GM12878 (cell line): ENCODE data around the gene KAZN. TPM values are rescaled to one million over a fixed set of nuclear protein-coding genes. Genes with fewer than 3 reads are reported as not detected.

Experiments
- ATAC-seq: fragments of 200-7000 bp; cut with Tn5 transposase; 3 replicates; pipeline ENCODE4 v1.9.1; 2020; ENCODE audit warnings: mild to moderate bottlenecking, moderate library complexity
- BruUV-seq: library from RNA; stranded (reverse); fragments of 400-500 nt; replicated peaks from 2 replicates; lab custom pipeline; 2021; lab: Mats Ljungman, UMichigan
- CTCF ChIA-PET: fragments of 300-600 bp; sonication (Branson Sonifier 250); formaldehyde crosslinking; extraction: SDS; loops from one replicate; lab custom pipeline; 2021; ENCODE audit warnings: inconsistent platforms; lab: Yijun Ruan, JAX
- POLR2A ChIA-PET: fragments of 350-600 bp; formaldehyde crosslinking; extraction: SDS; loops from one replicate; lab custom pipeline; 2021; ENCODE audit warnings: inconsistent platforms; lab: Charles Lee
- RAD21 ChIA-PET: fragments of 300-600 bp; sonication (Branson Sonifier 250); formaldehyde crosslinking; loops from one replicate; lab custom pipeline; 2023; ENCODE audit warnings: antibody characterized with exemption; ENCODE audit not compliant: unreplicated experiment; lab: Charles Lee
- SMC1A ChIA-PET: fragments of 300-600 bp; sonication (Branson Sonifier 250); formaldehyde crosslinking; loops from one replicate; lab custom pipeline; 2023; ENCODE audit not compliant: unreplicated experiment, uncharacterized antibody; lab: Charles Lee
- DNase-seq: peaks from one replicate; pipeline ENCODE4 v3.0.0-alpha.2; 2011; ENCODE audit warnings: low read depth, low spot score
- FAIRE-seq: peaks from 3 replicates; lab custom pipeline; 2011; peaks lifted over from hg19 to GRCh38; lab: Jason Lieb, UNC
- H2AFZ ChIP-seq: 2 replicates; pipeline ENCODE4 v1.6.0; 2011; ENCODE audit warnings: low read depth, low read length, control low read depth; ENCODE audit not compliant: control insufficient read depth
- H3K27ac ChIP-seq: 2 replicates; pipeline ENCODE4 v1.5.1; 2011; ENCODE audit warnings: control low read depth; ENCODE audit not compliant: control insufficient read depth, insufficient read depth
- H3K27me3 ChIP-seq, 2 experiments: replicated peaks in 1 of 2; 2 replicates each; pipeline versions ENCODE4 v1.6.0 to v1.6.1; 2011; ENCODE audit warnings: low read length in 1 of 2; ENCODE audit not compliant: control insufficient read depth in 2 of 2, insufficient read depth in 2 of 2
- H3K36me3 ChIP-seq, 2 experiments: 2 replicates each; pipeline ENCODE4 v1.5.1; 2011; ENCODE audit warnings: low read length in 1 of 2; ENCODE audit not compliant: control insufficient read depth in 2 of 2, insufficient read depth in 2 of 2
- H3K4me1 ChIP-seq: 2 replicates; pipeline ENCODE4 v1.6.1; 2011; ENCODE audit warnings: mild to moderate bottlenecking, low read length, moderate library complexity, mixed read lengths; ENCODE audit not compliant: control insufficient read depth, insufficient read depth
- H3K4me2 ChIP-seq: 2 replicates; pipeline ENCODE4 v1.6.0; 2011; ENCODE audit warnings: control low read depth; ENCODE audit not compliant: control insufficient read depth, insufficient read depth
- H3K4me3 ChIP-seq: fragments of 200-600 bp; sonication (generic); 2 replicates; pipeline ENCODE4 v1.5.1; 2016
- H3K79me2 ChIP-seq: 2 replicates; pipeline ENCODE4 v1.6.0; 2011; ENCODE audit warnings: low read length; ENCODE audit not compliant: control insufficient read depth, insufficient read depth
- H3K9ac ChIP-seq: 2 replicates; pipeline ENCODE4 v1.8.0; 2011; ENCODE audit warnings: low read length, control low read depth, mixed read lengths; ENCODE audit not compliant: control insufficient read depth, insufficient read depth
- H3K9me3 ChIP-seq: replicated peaks from 3 replicates; pipeline ENCODE4 v1.5.1; 2011; ENCODE audit warnings: mild to moderate bottlenecking, low read length; ENCODE audit not compliant: control insufficient read depth, insufficient read depth
- H4K20me1 ChIP-seq: 2 replicates; pipeline ENCODE4 v1.6.0; 2011; ENCODE audit not compliant: control insufficient read depth, insufficient read depth
- ASH2L ChIP-seq: fragments of 300-600, 200-600 bp; sonication (generic); IDR thresholded peaks from 2 replicates; pipeline ENCODE4 v1.6.1; 2017; ENCODE audit warnings: low read depth, mild to moderate bottlenecking, borderline replicate concordance
- ATF2 ChIP-seq: IDR thresholded peaks from 2 replicates; pipeline ENCODE4 v1.6.1; 2012; ENCODE audit warnings: low read length, inconsistent platforms
- CEBPB ChIP-seq, 2 experiments: fragments of 150-350 bp in 1 of 2; IDR thresholded peaks; 2 replicates each; pipeline ENCODE4 v1.6.1; 2012 to 2014; ENCODE audit warnings: low read depth in 2 of 2, low read length in 2 of 2, borderline replicate concordance in 1 of 2, inconsistent platforms in 1 of 2
- EP300 ChIP-seq, 2 experiments: fragments of 150-350 bp in 1 of 2; IDR thresholded peaks; 2 replicates each; pipeline ENCODE4 v1.6.1; 2011 to 2012; ENCODE audit warnings: low read depth in 2 of 2, low read length in 2 of 2, borderline replicate concordance in 1 of 2, improper control_type of control experiment in 1 of 2, inconsistent platforms in 1 of 2; ENCODE audit not compliant: control insufficient read depth in 1 of 2
- ESRRA ChIP-seq: IDR thresholded peaks from 2 replicates; pipeline ENCODE4 v1.6.1; 2012; ENCODE audit warnings: mild to moderate bottlenecking, low read length, improper control_type of control experiment
- FOXK2 ChIP-seq: fragments of 450-650 bp; IDR thresholded peaks from 2 replicates; pipeline ENCODE4 v1.6.1; 2017; ENCODE audit warnings: mild to moderate bottlenecking, moderate library complexity
- FOXM1 ChIP-seq: IDR thresholded peaks from 2 replicates; pipeline ENCODE4 v1.6.1; 2012; ENCODE audit warnings: low read depth, mild to moderate bottlenecking, inconsistent platforms, low read length, moderate library complexity
- HCFC1 ChIP-seq: fragments of 150-350 bp; IDR thresholded peaks from 2 replicates; pipeline ENCODE4 v1.6.1; 2014; ENCODE audit warnings: low read length
- IRF5 ChIP-seq: fragments of 450-650 bp; IDR thresholded peaks from 2 replicates; pipeline ENCODE4 v1.6.1; 2017; ENCODE audit warnings: borderline replicate concordance
- KAT2A ChIP-seq: conservative IDR thresholded peaks from 2 replicates; pipeline ENCODE4 v1.6.1; 2011; ENCODE audit warnings: low read depth, low read length; ENCODE audit not compliant: control insufficient read depth
- MXI1 ChIP-seq: fragments of 150-350 bp; IDR thresholded peaks from 2 replicates; pipeline ENCODE4 v1.6.1; 2011; ENCODE audit warnings: low read depth, mild to moderate bottlenecking, inconsistent platforms, low read length, improper control_type of control experiment
- NRF1 ChIP-seq: conservative IDR thresholded peaks from 2 replicates; pipeline ENCODE4 v1.6.1; 2011; ENCODE audit warnings: mild to moderate bottlenecking, low read depth, low read length, improper control_type of control experiment
- RB1 ChIP-seq: fragments of 450-650 bp; formaldehyde crosslinking; IDR thresholded peaks from 2 replicates; pipeline ENCODE4 v1.6.1; 2017; ENCODE audit warnings: mild to moderate bottlenecking, borderline replicate concordance
- SMARCA5 ChIP-seq: fragments of 450-650 bp; IDR thresholded peaks from 2 replicates; pipeline ENCODE4 v1.6.1; 2017; ENCODE audit warnings: mild to moderate bottlenecking
- YY1 ChIP-seq: IDR thresholded peaks from 2 replicates; pipeline ENCODE4 v1.6.1; 2011; ENCODE audit warnings: low read depth, mild to moderate bottlenecking, low read length
- ZNF687 ChIP-seq: fragments of 450-650 bp; IDR thresholded peaks from 2 replicates; pipeline ENCODE4 v1.6.1; 2017; ENCODE audit warnings: mild to moderate bottlenecking, moderate library complexity
- WGBS: methylation state at CpG from one replicate; pipeline ENCODE4 v1.1.6; 2016; ENCODE audit warnings: low lambda C conversion rate; ENCODE audit not compliant: insufficient replicate concordance, insufficient coverage; ENCODE audit errors: missing lambda C conversion rate; 5-methylcytosine and 5-hydroxymethylcytosine counted together
- in situ Hi-C: fragments of 300-500 bp; cut with MboI; formaldehyde crosslinking; loops from 9 replicates; pipeline ENCODE4 v1.14.3; 2018; ENCODE audit warnings: mixed read lengths
- intact Hi-C: fragments of 100-400 bp; cut with micrococcal nuclease; formaldehyde crosslinking; loops from one replicate; pipeline ENCODE4 v1.14.2; 2022; ENCODE audit not compliant: unreplicated experiment
- polyA plus RNA-seq, 11 experiments: library from polyadenylated mRNA; depleted of rRNA in 4 of 11; unstranded in 6 of 11; stranded (reverse) in 5 of 11; fragments of >200 nt; fragmentation: Nextera tagmentation in 4 of 11; fragmentation: Illumina TruSeq in 1 of 11; extraction: Ambion mirVana in 4 of 11; extraction: Trizol in 1 of 11; gene quantifications; 1 replicate in 1 of 11; 2 replicates in 10 of 11; pipeline versions ENCODE4 v1.2.1 to v1.2.3, GENCODE V29; 2011 to 2016; ENCODE audit warnings: inconsistent platforms in 2 of 11, missing spikeins in 2 of 11, low read depth in 1 of 11
- total RNA-seq, 4 experiments: library from RNA; depleted of rRNA in 3 of 4; stranded (reverse); fragments of >200 nt in 3 of 4; fragmentation: Illumina TruSeq in 1 of 4; extraction: Trizol in 1 of 4; gene quantifications; 2 replicates each; pipeline versions ENCODE4 v1.2.1 to v1.2.3, GENCODE V29; 2013 to 2021

The KAZN gene
- total and polyA plus RNA-seq, 10 of the 15 experiments (the other 5 are each of a cell fraction or from before 2014, with no cell fraction given) = 0.72 to 4.0 (median 1.2) TPM

- FAIRE-seq (no peak), ATAC-seq (no peak), DNase-seq (no peak)
- no peak overlapping the region for H3K4me3 ChIP-seq
- H3K36me3 ChIP-seq = no peaks in the 10 kb centered on the region
- no peaks in the 10 kb centered on the region for H3K9me3 ChIP-seq
- no peak overlapping the region for H3K4me2 ChIP-seq
- H3K27me3 ChIP-seq = no peaks in the 10 kb centered on the region
- in situ Hi-C loops = no loop called here
- no peak overlapping the region for H2AFZ ChIP-seq
- ChIA-PET SMC1A (interaction anchor here (0.8 to 1.4 kb wide), 2 partner anchors 8 to 12 kb away, joined by 3 to 4 read pairs; no protein-coding TSS in a partner anchor), CTCF (interaction anchor here (0.7 kb wide), 1 partner anchor 243 kb away, joined by 4 read pairs; no protein-coding TSS in a partner anchor), POLR2A (interaction anchor here (0.6 kb wide), 1 partner anchor 1790 kb away, joined by 3 read pairs; no protein-coding TSS in a partner anchor), RAD21 (no interaction called here)
- no peaks in the 10 kb centered on the region for H4K20me1 ChIP-seq
- H3K79me2 ChIP-seq = no peaks in the 10 kb centered on the region
- intact Hi-C loops = no loop called here
- H3K27ac ChIP-seq = no peak overlapping the region
- TF ChIP-seq SMARCA5 = no peak
- TF ChIP-seq HCFC1 = no peak
- TF ChIP-seq FOXM1 = no peak
- no peak for TF ChIP-seq ZNF687
- TF ChIP-seq FOXK2 = no peak
- no peak for TF ChIP-seq KAT2A
- no peak for TF ChIP-seq ATF2
- no peak for TF ChIP-seq ESRRA
- TF ChIP-seq IRF5 = no peak
- no peak for TF ChIP-seq MXI1
- no peak for TF ChIP-seq RB1
- TF ChIP-seq NRF1 = no peak
- TF ChIP-seq EP300 (IDR thresholded peaks at IDR 0.05; ENCODE audit: borderline replicate concordance in 1 of 2, control insufficient read depth in 1 of 2, low read depth in 2 of 2, low read length in 2 of 2) = no peak
- no peak for TF ChIP-seq YY1
- no peak for TF ChIP-seq ASH2L
- TF ChIP-seq CEBPB (IDR thresholded peaks at IDR 0.05; ENCODE audit: borderline replicate concordance in 1 of 2, low read depth in 2 of 2, low read length in 2 of 2) = no peak
- no peak overlapping the region for H3K9ac ChIP-seq
- H3K4me1 ChIP-seq = no peaks in the 10 kb centered on the region
- BruUV-seq = no TSS peak
- 47% methylated on average over 5 of the region's 5 CpGs for WGBS
Measured at GRCh38 chr1:14612256-14612655, 13.8 kb downstream of the KAZN start.
